Erythroblast (primary cell): ENCODE data around the gene MAB21L4.

Source experiments
- GATA1 ChIP-seq: IDR thresholded peaks from 2 replicates; pipeline ENCODE4 v1.6.1; 2011; ENCODE audit warnings: low read depth, mild to moderate bottlenecking, control low read depth, low read length, moderate library complexity
- POLR2A ChIP-seq: IDR thresholded peaks from 2 replicates; pipeline ENCODE4 v1.6.1; 2011; ENCODE audit warnings: mild to moderate bottlenecking, low read length

DNA sequence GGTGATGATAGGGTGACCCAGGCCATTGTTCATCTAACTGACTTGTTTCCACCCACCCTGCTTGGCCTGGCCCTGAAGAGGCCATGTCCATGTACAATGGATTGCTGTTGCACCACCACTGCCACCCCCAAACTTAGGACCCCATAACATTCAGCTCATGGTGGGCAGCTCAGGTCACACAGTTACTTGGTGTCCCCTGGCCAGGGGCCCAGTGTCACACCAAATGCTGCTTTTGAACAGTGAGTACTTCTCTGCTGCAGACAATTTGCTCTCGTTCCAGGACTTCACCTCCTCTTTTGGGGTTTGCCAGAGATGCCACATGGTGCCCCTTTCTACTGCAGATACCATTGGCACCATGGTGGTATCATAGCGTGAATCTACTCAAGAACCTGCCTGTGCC is 11.7 kb downstream of the MAB21L4 start:
- TF ChIP-seq POLR2A: no peak
- no peak for TF ChIP-seq GATA1
